SK-N-SH (cell line): ENCODE data around the gene DTNA.

Experiments
- CHD2 ChIP-seq: fragments of 150-350 bp; IDR thresholded peaks from 2 replicates; pipeline ENCODE4 v1.6.1; 2018; ENCODE audit warnings: low read length; ENCODE audit not compliant: partially characterized antibody
- EP300 ChIP-seq, 2 experiments: IDR thresholded peaks; 2 replicates each; pipeline versions ENCODE4 v1.4.0 to v1.6.1; 2012; ENCODE audit warnings: borderline replicate concordance in 1 of 2, low read depth in 1 of 2, low read length in 1 of 2
- GABPA ChIP-seq: IDR thresholded peaks from 2 replicates; pipeline ENCODE4 v1.4.0; 2012; ENCODE audit warnings: low read depth, mild to moderate bottlenecking
- JUND ChIP-seq: IDR thresholded peaks from 2 replicates; pipeline ENCODE4 v1.4.0; 2012
- POLR2AphosphoS5 ChIP-seq: IDR thresholded peaks from 2 replicates; pipeline ENCODE4 v1.6.1; 2012; ENCODE audit warnings: low read depth, low read length
- RAD21 ChIP-seq: IDR thresholded peaks from 2 replicates; pipeline ENCODE4 v1.6.1; 2012; ENCODE audit warnings: mild to moderate bottlenecking, low read length
- RCOR1 ChIP-seq: fragments of 150-350 bp; IDR thresholded peaks from 2 replicates; pipeline ENCODE4 v1.6.1; 2017; ENCODE audit warnings: antibody characterized with exemption, low read length
- RFX5 ChIP-seq: IDR thresholded peaks from 2 replicates; pipeline ENCODE4 v1.6.1; 2012; ENCODE audit warnings: mild to moderate bottlenecking, improper control_type of control experiment, low read length
- SIN3A ChIP-seq: IDR thresholded peaks from 2 replicates; pipeline ENCODE4 v1.6.1; 2012; ENCODE audit warnings: low read depth, mild to moderate bottlenecking, low read length, moderate library complexity, borderline replicate concordance
- TAF1 ChIP-seq: IDR thresholded peaks from 2 replicates; pipeline ENCODE4 v1.6.1; 2012; ENCODE audit warnings: low read depth, mild to moderate bottlenecking, low read length, moderate library complexity, borderline replicate concordance
- TF ChIP-seq, protein P1 (sequence below): IDR thresholded peaks from 2 replicates; pipeline ENCODE4 v1.6.1; 2012; ENCODE audit warnings: mild to moderate bottlenecking, low read depth, low read length, moderate library complexity
- TF ChIP-seq, protein P2 (sequence below): fragments of 200-600 bp; sonication (generic); IDR thresholded peaks from 2 replicates; pipeline ENCODE4 v1.6.1; 2017; ENCODE audit warnings: antibody characterized with exemption, mild to moderate bottlenecking, moderate library complexity
- TF ChIP-seq, protein P3 (sequence below): IDR thresholded peaks from 2 replicates; pipeline ENCODE4 v1.4.0; 2012; ENCODE audit warnings: low read depth

DNA sequence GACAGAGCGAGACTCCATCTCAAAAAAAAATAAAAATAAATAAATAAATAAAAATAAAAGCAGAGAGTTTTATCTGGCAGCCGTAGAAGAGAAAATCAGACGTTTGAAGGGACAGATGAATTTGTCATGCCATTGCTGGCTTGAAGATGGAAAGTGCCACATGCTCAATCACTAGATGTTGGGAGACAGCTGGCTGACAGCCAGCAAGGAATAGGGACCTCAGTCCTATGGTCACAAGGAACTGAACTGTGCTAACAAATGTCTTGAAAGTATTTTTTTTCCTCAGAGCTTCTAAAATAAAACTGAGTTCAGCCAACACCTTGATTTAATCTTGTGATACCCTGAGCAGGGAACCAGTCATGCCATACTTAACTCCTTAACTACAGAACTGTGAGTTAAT is 65.4 kb downstream of the DTNA start:
- TF ChIP-seq GABPA: no peak
- TF ChIP-seq, protein P1, sequence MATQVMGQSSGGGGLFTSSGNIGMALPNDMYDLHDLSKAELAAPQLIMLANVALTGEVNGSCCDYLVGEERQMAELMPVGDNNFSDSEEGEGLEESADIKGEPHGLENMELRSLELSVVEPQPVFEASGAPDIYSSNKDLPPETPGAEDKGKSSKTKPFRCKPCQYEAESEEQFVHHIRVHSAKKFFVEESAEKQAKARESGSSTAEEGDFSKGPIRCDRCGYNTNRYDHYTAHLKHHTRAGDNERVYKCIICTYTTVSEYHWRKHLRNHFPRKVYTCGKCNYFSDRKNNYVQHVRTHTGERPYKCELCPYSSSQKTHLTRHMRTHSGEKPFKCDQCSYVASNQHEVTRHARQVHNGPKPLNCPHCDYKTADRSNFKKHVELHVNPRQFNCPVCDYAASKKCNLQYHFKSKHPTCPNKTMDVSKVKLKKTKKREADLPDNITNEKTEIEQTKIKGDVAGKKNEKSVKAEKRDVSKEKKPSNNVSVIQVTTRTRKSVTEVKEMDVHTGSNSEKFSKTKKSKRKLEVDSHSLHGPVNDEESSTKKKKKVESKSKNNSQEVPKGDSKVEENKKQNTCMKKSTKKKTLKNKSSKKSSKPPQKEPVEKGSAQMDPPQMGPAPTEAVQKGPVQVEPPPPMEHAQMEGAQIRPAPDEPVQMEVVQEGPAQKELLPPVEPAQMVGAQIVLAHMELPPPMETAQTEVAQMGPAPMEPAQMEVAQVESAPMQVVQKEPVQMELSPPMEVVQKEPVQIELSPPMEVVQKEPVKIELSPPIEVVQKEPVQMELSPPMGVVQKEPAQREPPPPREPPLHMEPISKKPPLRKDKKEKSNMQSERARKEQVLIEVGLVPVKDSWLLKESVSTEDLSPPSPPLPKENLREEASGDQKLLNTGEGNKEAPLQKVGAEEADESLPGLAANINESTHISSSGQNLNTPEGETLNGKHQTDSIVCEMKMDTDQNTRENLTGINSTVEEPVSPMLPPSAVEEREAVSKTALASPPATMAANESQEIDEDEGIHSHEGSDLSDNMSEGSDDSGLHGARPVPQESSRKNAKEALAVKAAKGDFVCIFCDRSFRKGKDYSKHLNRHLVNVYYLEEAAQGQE: no peak
- TF ChIP-seq, protein P2, sequence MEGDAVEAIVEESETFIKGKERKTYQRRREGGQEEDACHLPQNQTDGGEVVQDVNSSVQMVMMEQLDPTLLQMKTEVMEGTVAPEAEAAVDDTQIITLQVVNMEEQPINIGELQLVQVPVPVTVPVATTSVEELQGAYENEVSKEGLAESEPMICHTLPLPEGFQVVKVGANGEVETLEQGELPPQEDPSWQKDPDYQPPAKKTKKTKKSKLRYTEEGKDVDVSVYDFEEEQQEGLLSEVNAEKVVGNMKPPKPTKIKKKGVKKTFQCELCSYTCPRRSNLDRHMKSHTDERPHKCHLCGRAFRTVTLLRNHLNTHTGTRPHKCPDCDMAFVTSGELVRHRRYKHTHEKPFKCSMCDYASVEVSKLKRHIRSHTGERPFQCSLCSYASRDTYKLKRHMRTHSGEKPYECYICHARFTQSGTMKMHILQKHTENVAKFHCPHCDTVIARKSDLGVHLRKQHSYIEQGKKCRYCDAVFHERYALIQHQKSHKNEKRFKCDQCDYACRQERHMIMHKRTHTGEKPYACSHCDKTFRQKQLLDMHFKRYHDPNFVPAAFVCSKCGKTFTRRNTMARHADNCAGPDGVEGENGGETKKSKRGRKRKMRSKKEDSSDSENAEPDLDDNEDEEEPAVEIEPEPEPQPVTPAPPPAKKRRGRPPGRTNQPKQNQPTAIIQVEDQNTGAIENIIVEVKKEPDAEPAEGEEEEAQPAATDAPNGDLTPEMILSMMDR: no peak
- no peak for TF ChIP-seq CHD2
- no peak for TF ChIP-seq RFX5
- TF ChIP-seq, protein P3, sequence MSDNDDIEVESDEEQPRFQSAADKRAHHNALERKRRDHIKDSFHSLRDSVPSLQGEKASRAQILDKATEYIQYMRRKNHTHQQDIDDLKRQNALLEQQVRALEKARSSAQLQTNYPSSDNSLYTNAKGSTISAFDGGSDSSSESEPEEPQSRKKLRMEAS: no peak
- no peak for TF ChIP-seq EP300 (IDR thresholded peaks at IDR 0.05; ENCODE audit: borderline replicate concordance in 1 of 2, low read depth in 1 of 2, low read length in 1 of 2)
- no peak for TF ChIP-seq RAD21
- no peak for TF ChIP-seq TAF1
- no peak for TF ChIP-seq RCOR1
- no peak for TF ChIP-seq SIN3A
- TF ChIP-seq POLR2AphosphoS5: no peak
- TF ChIP-seq JUND: no peak
